Hepatocyte (in vitro differentiated cells): ENCODE measurements around the gene CYP3A4. TPM values are rescaled to one million over a fixed set of nuclear protein-coding genes. Genes with fewer than 3 reads are reported as not detected.

Source experiments
- DNase-seq: peaks from one replicate; pipeline ENCODE4 v3.0.0-alpha.2; 2016; ENCODE audit warnings: low spot score
- H2AFZ ChIP-seq: fragments of 200-600 bp; sonication (generic); 2 replicates; pipeline ENCODE4 v1.6.0; 2016; ENCODE audit warnings: antibody characterized with exemption, mild to moderate bottlenecking
- H3K27ac ChIP-seq: fragments of 200-600 bp; sonication (generic); 2 replicates; pipeline ENCODE4 v1.5.1; 2016; ENCODE audit warnings: mild to moderate bottlenecking
- H3K27me3 ChIP-seq: fragments of 200-600 bp; sonication (generic); 2 replicates; pipeline ENCODE4 v1.6.1; 2016
- H3K36me3 ChIP-seq: fragments of 200-600 bp; sonication (generic); replicated peaks from 2 replicates; pipeline ENCODE4 v1.5.1; 2016; ENCODE audit warnings: low read depth; ENCODE audit not compliant: insufficient read depth
- H3K4me1 ChIP-seq: fragments of 200-600 bp; sonication (generic); 2 replicates; pipeline ENCODE4 v1.5.1; 2016; ENCODE audit warnings: mild to moderate bottlenecking, moderate library complexity; ENCODE audit not compliant: insufficient read depth
- H3K4me2 ChIP-seq: fragments of 200-600 bp; sonication (generic); 2 replicates; pipeline ENCODE4 v1.6.0; 2016
- H3K4me3 ChIP-seq: fragments of 200-600 bp; sonication (generic); 2 replicates; pipeline ENCODE4 v1.5.1; 2016; ENCODE audit warnings: mild to moderate bottlenecking
- H3K79me2 ChIP-seq: fragments of 200-600 bp; sonication (generic); 2 replicates; pipeline ENCODE4 v1.6.0; 2017; ENCODE audit warnings: mild to moderate bottlenecking
- H3K9me2 ChIP-seq: fragments of 200-600 bp; sonication (generic); replicated peaks from 2 replicates; pipeline ENCODE4 v1.6.0; 2017; ENCODE audit warnings: mild to moderate bottlenecking; ENCODE audit not compliant: insufficient read depth
- H3K9me3 ChIP-seq: fragments of 200-600 bp; sonication (generic); 2 replicates; pipeline ENCODE4 v1.5.1; 2016; ENCODE audit warnings: low read depth, mild to moderate bottlenecking
- H4K20me1 ChIP-seq: fragments of 200-600 bp; sonication (generic); 2 replicates; pipeline ENCODE4 v1.6.0; 2016; ENCODE audit warnings: mild to moderate bottlenecking; ENCODE audit not compliant: insufficient read depth, poor library complexity, severe bottlenecking
- CTCF ChIP-seq: fragments of 200-600 bp; sonication (generic); IDR thresholded peaks from 2 replicates; pipeline ENCODE4 v1.5.1; 2016; ENCODE audit warnings: antibody characterized with exemption, mild to moderate bottlenecking; ENCODE audit not compliant: poor library complexity
- EZH2 ChIP-seq: fragments of 200-600 bp; sonication (generic); IDR thresholded peaks from 2 replicates; pipeline ENCODE4 v1.6.1; 2016; ENCODE audit warnings: antibody characterized with exemption, mild to moderate bottlenecking, borderline replicate concordance
- EZH2phosphoT487 ChIP-seq: fragments of 200-600 bp; sonication (generic); IDR thresholded peaks from one replicate; pipeline ENCODE4 v1.6.1; 2018; ENCODE audit warnings: antibody characterized with exemption, mild to moderate bottlenecking, low read depth, moderate library complexity; ENCODE audit not compliant: unreplicated experiment, severe bottlenecking
- WGBS: methylation state at CpG from one replicate; pipeline ENCODE4 v1.1.6; 2016; ENCODE audit warnings: low lambda C conversion rate; ENCODE audit errors: missing lambda C conversion rate; 5-methylcytosine and 5-hydroxymethylcytosine counted together
- polyA plus RNA-seq: library from polyadenylated mRNA; unstranded; fragments of >200 nt; fragmentation: Nextera tagmentation; extraction: Ambion mirVana; gene quantifications from 2 replicates; pipeline ENCODE4 v1.2.1, GENCODE V29; 2016
- total RNA-seq: library from RNA; depleted of rRNA; stranded (reverse); fragments of >200 nt; gene quantifications from 2 replicates; pipeline ENCODE4 v1.2.3, GENCODE V29; 2014

Gene CYP3A4
- total and polyA plus RNA-seq, 2 experiments from 2014 or later = 42.2 to 43.4 TPM

- no peaks in the 10 kb centered on the region for H3K36me3 ChIP-seq
- peaks cover 10% of the 10 kb centered on the region for H3K4me1 ChIP-seq
- no peak overlapping the region for H3K4me3 ChIP-seq
- TF ChIP-seq EZH2phosphoT487 (no peak), CTCF (no peak), EZH2 (no peak)
- no peaks in the 10 kb centered on the region for H4K20me1 ChIP-seq
- H3K27me3 ChIP-seq = no peaks in the 10 kb centered on the region
- H3K79me2 ChIP-seq = no peaks in the 10 kb centered on the region
- no peaks in the 10 kb centered on the region for H3K9me2 ChIP-seq
- H3K9me3 ChIP-seq = no peaks in the 10 kb centered on the region
- DNase-seq = no peak
- H3K27ac ChIP-seq = no peak overlapping the region
- no peak overlapping the region for H3K4me2 ChIP-seq
- no peak overlapping the region for H2AFZ ChIP-seq
- WGBS = 83% methylated on average over 2 of the region's 2 CpGs
Observed at GRCh38 chr7:99820408-99821027, 36.5 kb upstream of the CYP3A4 start.

GRCh38 chr7:99808766-99809165 is 24.8 kb upstream of the CYP3A4 start:
- 91% methylated on average over 5 of the region's 5 CpGs for WGBS
- Histone ChIP-seq H4K20me1 (no peaks in the 10 kb centered on the region), H2AFZ (no peak overlapping the region), H3K4me3 (no peak overlapping the region), H3K27ac (no peak overlapping the region), H3K9me2 (no peaks in the 10 kb centered on the region), H3K4me2 (no peak overlapping the region), H3K36me3 (no peaks in the 10 kb centered on the region), H3K4me1 (no peaks in the 10 kb centered on the region), H3K27me3 (no peaks in the 10 kb centered on the region), H3K79me2 (no peaks in the 10 kb centered on the region), H3K9me3 (peaks cover 5% of the 10 kb centered on the region)
- no peak for DNase-seq
- TF ChIP-seq EZH2phosphoT487 (no peak), CTCF (no peak), EZH2 (no peak)

- no peak for DNase-seq
- Histone ChIP-seq H3K9me3 (peaks cover 5% of the 10 kb centered on the region), H3K79me2 (no peaks in the 10 kb centered on the region), H3K4me2 (no peak overlapping the region), H3K4me1 (no peaks in the 10 kb centered on the region), H3K27me3 (no peaks in the 10 kb centered on the region), H3K27ac (no peak overlapping the region), H2AFZ (no peak overlapping the region), H3K9me2 (no peaks in the 10 kb centered on the region), H4K20me1 (no peaks in the 10 kb centered on the region), H3K4me3 (no peak overlapping the region), H3K36me3 (no peaks in the 10 kb centered on the region)
- WGBS = 67% methylated on average over 3 of the region's 3 CpGs
- TF ChIP-seq EZH2 (no peak), EZH2phosphoT487 (no peak), CTCF (no peak)
Observed at GRCh38 chr7:99806839-99807478, 23.0 kb upstream of the CYP3A4 start.
